Ureter (tissue), 1 donor: Measurements from ENCODE around the gene USP2. TPM values are rescaled to one million over a fixed set of nuclear protein-coding genes. Genes with fewer than 3 reads are reported as not detected.

Experiments
- DNase-seq: peaks from one replicate; pipeline ENCODE4 v3.0.0-alpha.2; 2020; ENCODE audit warnings: low spot score
- total RNA-seq: library from RNA; stranded (reverse); gene quantifications from one replicate; pipeline ENCODE4 v1.2.4, GENCODE V29; 2023
- donor health status: DM: yes; HTN: yes; CAD: no.

The USP2 gene, protein sequence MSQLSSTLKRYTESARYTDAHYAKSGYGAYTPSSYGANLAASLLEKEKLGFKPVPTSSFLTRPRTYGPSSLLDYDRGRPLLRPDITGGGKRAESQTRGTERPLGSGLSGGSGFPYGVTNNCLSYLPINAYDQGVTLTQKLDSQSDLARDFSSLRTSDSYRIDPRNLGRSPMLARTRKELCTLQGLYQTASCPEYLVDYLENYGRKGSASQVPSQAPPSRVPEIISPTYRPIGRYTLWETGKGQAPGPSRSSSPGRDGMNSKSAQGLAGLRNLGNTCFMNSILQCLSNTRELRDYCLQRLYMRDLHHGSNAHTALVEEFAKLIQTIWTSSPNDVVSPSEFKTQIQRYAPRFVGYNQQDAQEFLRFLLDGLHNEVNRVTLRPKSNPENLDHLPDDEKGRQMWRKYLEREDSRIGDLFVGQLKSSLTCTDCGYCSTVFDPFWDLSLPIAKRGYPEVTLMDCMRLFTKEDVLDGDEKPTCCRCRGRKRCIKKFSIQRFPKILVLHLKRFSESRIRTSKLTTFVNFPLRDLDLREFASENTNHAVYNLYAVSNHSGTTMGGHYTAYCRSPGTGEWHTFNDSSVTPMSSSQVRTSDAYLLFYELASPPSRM
- total RNA-seq = 4.8 TPM

DNA sequence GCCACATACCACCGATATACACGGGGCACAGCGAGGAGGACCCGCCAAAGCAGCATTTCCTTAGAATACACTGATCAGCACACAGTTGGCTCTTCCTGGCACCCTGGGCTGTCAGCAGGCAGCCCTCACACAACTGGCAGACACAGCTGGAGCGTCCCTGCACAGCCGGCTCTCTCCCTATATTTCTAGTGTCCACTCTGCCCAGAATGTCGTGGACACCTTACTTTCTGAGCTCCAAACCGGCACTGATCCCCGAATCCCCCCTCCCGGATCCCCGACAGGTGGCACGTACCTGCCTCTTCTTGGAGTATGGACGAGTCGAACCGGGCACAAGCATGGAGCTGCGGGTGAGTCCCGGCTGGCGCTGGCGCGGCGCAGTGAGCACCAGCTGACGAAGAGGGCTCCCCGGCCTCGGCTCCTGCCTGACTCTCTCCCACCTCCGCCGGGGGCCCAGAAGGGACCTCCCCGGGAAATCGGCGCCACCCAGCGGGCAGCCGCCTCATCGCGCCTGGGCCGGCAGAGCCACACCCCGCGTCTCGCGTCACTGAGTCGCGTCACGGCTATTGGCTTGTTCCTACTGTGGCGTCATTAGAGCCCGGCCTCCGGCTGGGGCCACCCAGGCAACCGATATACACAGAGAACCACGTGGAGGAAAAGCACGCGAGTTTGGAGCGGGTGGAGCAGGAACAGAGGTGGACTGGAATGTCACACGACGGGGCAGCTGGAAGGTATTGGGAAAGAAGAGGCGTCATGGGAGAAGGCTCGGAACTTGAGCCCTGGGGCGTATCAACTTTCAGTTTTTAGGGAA, at the start of gene USP2:
Gene USP2 (minus strand): TSS at position 510 of the 808 bp plus-strand sequence. CDS start 8,210 bp downstream, outside the sequence.
- DNase-seq = peak; percentile 97

DNA sequence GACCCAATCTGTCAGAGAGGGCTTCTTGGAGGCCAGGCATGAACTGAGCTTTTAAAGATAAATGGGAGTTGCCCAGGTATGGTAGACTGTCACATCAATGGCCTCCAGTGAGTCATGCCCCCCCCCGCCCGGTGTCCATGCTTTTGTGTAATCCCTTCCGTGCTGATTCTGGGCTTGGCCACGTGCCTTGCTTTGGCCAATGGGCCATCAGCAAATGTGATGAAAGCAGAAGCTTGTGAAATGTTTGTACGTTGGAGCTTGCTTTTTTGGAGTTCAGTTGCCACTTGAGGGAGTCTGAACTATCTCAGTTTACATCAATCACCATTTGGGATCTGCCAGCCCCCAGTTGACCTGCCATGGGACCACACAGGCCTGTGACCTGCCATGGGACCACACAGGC, 45.8 kb upstream of the USP2 start:
- no peak for DNase-seq

DNA sequence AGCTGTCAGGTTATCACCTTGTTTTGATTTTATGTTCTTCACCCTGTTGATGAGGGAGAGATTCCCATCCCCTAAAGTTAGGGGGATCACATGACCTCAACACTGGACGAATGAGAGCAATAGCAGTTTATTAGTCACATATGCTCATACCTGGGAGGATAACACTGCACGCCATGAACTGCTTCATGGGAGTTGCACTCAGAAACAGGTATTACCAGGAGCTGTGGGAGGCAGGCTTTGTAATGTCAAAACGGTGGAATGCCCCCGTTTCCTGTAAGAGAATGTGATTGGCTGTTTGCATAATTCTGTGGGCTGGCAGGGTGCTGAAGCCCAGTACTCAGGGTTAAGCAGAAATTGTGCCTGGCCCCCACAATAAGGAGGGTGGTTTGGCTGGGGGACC, 44.7 kb upstream of the USP2 start:
- no peak for DNase-seq

DNA sequence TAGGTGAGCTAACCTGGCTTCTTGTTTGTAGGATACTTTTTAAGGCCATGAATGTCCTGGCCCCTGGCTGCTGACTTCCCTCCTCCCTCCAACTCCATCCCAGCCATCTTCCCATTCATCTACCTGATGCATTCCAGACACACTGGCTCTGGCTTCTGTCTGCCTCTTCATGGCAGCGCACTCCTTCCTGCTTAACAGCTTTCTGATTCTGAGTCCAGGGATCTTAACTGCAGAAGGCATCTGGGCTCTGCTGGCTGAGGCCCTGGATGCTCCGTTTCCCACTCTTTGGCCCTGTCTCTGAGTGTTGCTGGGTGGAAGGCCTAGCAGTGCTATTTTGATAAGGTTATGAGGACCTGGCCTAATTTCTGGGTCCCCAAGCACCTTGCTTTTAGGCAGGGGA, 43.3 kb upstream of the USP2 start:
- no peak for DNase-seq

DNA sequence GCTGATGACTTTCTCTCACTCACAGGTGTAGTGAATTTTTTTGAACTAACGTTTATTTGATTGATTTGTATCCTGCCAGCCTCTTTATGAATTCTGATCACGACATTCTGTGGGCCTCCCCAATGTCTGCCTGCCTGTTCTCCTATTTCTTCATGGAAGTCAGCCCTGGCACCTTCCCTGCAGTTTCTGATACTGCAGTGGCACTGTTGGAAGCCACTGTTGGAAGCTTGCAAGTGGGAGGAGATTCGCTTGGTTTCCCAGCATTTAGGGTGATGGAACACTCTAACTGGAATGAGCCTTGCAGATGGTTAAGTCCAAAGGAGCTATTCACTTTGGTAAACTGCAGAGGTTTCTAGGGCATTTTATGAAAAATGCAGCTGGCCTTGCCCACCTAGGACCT, 42.8 kb upstream of the USP2 start:
- DNase-seq = no peak

DNA sequence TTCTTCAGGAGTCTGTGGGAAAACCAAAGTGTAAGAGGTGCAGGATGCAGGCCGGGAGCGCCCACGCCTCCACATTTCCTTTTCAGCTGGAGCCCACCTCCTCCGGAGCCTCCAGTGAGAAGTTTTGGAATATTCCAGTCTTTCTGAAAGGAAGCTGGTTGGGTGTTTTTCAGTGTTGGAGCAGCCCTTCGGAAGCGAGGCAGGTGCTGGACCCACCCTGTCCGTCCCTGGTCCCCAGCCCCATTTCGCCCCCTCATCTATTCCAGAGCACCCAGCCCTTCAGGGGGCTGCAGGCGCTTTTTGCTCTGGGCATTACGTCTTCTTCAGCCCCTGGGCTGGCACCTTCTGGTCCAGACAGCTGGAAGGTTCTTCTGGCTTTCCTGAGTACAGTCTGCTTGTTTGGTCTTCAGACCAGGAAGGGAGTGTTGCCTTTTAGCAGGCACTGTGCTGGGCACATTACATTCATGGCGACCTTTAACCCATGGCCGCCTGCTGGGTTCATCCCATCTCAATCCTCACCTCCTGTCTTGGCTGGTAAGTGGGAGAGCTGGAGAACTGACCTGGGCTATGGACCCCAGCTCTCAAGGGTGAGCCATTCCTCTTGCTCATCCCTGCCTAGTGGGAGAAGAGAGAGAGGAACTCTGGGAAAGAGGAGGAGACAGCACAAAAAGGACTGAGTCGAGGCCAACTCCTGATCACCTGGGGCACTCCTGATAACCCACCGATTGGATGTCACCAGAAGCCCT, 42.2 kb upstream of the USP2 start:
- DNase-seq = no peak

DNA sequence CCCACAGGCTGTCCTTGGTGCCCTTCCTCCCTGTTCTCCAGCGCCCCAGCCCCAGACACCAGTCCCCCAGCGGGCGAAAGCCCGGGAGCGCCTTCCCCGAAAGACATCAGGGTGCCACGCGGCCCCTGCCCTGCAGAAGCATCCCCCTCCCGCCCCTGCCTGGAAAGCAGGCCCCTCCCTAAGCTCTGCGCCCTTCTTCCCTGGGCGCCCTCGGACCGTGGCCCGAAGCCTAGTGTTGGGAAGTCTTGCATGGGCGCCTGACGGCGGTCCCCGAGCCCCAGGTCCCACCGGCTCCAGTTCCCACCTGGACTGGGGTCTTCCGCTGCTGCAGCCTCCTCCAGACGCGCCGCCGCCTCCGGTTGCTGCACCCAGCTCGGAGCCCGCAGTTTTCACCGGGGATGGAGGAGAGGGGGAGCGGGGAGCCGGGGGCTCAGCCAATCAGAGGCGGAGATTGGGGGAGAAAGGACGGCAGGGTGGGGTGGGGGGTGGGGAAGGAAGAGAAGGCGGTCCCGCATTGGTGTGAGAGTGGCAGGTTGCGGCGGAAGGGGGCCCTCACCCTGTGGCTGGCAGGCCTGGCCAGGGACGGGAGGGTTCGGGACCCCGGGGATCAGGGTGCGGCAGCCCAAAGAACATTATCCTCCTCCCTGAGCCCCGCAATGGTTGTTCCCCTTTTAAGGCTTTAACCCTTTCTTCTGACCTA, 41.5 kb upstream of the USP2 start, which contains the start of gene THY1:
Gene THY1 (minus strand): TSS at position 364 of the 700 bp plus-strand sequence. CDS start 2,267 bp downstream, outside the sequence.
- DNase-seq = no peak

DNA sequence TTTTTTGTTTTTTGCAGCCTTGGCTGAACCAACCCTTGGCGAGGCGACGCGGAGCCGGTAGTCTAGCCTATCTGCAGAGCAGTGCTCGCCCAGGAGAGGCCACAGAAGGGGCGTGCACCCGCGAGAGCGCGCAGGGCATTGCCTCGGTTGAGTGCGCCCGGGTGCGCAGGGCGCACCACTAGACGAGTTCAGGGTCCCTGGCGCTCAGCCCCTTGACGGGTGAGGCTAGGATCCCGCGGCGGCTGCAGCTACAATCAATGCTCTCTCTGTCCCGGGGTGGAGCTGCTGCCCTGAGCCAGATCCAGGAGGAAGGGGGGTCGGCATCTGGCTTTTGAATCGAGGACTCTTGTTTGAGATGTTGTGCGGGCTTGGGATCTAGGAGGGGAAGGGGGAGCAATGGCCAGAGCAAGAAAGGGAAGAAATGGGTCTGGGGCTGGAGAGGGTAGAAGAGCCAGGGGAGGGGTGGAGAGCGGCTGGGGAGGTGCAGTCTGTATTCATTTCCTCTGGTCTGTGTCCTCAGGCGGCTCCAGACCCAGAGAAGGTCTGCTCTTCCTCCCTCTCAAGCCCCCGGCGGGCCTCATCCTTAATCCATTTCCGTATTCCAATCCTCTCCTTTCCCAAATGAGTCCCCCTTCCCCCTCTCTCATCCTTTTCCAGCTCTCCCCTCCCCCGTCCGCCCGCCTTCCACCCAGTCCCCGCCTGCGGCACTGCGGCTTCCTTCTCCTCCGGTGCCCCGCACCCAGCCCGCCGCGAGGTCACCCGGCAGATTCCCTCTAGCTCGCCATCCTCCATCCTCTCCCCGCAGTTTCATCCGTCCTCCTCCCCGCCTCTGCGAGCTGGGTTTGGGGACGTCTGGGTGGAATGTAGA, 40.7 kb upstream of the USP2 start:
- DNase-seq = no peak

DNA sequence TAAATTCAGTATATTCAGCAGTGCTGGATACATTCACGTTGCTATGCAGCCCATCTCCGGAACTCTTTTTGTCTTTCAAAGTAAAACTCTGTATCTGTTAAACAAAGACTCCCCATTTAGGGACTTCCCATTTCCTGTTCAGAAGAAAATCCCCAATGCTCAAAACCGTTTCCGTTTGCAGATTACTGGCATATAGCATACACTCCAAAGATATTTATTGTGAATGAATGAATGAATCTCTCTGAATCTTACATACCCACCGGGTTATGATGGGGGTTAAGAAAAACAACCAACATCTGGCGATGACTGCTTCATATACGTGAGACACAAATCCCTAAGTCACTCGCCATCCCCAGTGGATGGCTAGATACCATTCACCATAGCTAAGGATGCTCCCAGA, 39.9 kb upstream of the USP2 start:
- DNase-seq = no peak

DNA sequence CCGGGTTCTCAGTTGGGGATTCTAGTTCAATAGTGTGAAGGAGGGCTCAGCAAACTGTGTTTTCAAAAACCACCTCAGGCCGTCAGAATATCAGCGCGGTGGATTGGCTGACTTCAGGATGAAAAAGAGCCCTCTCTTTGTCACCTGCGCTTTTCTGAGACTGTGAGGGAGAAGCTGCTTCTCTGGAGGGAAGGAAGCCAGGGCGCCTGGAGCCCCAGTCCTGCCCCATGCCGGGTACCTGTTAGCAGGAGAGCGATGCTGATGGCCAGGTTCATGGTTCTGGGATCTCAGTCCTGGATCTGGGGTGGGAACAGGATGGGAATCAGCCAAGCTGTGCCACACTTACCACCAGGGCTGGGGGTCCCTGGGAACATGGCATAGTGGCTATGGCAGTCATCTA, 39.1 kb upstream of the USP2 start:
- DNase-seq = no peak

DNA sequence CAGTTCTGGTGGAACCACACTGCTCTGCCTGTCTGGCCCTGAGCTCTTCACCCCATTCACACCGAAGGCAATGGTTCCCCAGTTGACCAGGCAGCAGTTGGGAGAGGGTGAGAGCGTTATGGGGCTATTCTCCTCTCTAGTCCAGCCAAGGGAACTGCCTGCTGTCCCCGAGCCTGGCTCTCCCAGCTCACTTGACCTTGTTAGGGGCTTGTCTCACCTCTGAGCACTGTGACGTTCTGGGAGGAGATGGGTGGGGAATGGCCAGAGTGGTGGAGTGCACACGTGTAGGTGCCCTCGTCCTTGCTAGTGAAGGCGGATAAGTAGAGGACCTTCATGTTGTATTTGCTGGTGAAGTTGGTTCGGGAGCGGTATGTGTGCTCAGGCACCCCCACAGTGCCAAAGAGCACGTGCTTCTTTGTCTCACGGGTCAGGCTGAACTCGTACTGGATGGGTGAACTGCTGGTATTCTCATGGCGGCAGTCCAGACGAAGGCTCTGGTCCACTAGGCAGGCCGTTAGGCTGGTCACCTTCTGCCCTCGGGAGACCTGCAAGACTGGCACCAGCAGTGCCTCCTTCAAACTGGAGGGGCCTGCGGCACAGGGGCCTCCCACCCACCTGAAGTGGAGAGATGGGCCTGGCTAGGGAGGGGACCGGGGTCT, 38.5 kb upstream of the USP2 start:
- no peak for DNase-seq

DNA sequence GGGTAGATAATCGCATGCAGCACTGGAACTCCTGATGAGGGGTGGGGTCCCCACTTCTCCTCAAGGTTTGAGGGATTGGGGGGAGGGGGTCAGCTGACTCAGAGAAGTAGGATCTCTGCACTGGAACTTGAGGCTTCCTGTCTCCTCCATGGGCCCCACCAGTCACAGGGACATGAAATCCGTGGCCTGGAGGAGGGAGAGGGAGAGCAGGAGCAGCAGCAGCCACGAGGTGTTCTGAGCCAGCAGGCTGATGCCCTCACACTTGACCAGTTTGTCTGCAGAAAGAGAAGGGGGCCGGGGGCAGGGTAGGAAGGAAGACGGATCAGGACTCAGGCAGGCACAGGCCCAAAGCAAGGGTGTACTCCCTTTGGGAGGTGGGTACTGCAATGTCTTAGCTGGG, 37.8 kb upstream of the USP2 start:
- no peak for DNase-seq

DNA sequence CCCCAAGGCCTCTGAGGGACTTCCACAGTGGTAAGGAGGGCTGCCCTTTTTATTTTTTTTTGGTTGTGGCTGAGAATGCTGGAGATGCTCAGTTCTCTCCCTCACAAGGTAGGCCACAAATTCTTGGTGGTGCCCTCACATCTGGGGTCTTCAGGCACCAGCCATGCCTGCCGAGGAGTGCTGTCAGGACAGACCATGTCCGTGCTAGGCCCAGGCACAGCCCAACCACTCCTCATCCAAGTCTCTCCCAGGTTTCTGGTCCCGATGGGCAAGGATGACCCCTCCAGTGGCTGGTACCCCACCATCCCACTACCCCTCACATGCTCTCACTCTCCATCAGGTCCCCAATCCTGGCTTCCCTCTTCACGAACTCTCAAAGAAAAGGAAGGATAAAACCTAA, 37.3 kb upstream of the USP2 start:
- DNase-seq = no peak

DNA sequence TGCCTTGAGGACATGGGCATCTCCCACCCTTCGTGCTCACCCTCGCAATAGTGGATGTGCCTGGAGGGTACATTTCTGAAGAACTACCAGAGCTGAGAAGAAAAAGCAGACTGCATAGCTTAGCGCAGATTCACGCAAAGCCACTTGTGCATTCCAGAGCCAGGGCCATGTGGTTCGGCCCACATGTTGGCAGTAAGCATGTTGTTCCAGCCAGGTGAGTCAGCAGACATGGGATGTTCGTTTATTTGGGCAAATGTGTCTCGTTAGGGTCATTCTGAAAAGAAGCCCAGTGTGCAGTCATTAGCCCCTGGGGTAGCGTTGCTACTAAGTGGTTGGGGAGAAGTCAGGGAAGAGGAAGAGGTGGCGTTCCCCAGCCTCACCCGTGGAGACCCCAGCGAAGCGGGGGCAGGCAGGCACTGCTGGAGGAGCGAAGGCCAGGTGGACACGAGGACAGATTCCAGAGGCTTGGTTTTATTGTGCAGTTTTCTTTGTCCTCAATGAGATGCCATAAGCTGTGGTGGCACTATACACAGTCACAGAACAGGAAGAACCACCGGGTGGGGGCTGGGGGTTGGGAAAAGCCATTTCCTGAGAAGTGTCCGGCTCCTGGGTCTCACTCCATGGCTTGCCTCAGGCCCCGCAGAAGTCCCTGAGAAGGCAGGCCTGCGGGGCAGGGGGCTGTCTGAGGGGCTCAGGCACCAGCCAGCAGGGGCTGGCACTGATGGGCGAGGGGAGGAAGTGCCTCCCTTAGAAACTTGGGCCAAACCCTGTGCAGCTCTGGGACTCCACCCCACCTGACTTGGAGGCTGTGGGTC, 36.4 kb upstream of the USP2 start:
- DNase-seq = no peak

DNA sequence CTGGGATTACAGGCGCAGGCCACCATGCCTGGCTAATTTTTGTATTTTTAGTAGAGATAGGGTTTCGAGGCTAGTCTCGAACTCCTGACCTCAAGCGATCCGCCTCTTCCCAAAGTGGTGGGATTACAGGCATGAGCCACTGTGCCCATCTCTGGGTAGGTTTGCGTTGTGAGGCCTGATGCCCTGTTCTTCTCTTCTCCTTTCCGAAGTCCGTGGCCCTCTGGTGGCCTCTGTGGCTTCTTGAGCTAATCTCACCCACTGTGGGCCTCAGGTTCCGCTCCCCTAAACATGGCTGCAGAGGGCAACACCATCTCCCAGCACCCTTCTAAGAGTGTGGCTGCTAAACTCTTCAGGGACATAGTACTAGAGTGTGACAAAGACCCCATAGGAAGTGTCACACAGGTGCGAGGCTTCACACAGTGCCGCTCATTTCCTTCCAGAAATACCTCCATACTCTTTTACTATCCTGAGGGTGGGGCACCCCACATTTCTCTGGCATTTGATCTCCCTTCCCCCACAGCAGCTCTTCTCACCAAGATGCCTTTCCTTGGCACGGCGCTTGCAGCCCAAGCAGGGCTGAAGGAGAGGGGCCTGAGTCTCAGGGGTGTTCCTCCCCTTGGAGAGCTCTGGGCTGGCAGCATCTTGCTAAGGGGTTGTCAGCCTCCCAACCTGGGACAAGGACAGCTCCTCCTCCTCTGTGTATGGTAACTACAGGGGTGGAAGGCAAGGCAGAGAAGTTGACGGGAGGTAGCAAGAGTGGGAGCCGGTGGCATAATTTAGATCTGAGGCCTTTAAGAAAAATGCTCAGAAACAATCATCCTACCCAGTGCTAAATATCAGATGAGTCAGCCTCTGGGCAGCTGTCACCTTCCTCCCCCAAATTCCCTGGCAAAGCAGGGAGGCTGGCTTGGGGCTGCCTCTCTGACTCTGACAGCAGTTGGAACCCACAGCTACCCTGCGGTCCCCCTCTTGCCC, 35.4 kb upstream of the USP2 start:
- DNase-seq = no peak

DNA sequence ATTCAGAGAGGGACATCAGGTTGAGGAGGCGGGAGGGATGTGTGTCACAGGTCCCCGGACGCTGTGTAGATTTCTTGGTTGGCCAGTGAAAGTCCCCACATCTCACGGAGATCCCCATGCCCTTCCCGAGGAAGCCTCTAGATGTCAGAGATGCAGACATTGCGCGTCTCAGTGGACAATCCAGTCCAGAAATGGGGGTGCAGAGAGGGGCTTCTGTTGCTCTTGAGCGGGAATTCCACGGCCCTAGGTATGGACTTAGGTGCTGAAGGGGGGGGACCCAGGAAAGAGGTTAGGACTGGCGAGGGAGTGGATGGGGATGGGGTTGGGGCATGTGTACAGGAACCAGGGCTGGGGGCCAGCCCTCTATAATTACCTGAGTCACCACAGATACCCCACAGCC, 34.5 kb upstream of the USP2 start:
- DNase-seq = no peak

DNA sequence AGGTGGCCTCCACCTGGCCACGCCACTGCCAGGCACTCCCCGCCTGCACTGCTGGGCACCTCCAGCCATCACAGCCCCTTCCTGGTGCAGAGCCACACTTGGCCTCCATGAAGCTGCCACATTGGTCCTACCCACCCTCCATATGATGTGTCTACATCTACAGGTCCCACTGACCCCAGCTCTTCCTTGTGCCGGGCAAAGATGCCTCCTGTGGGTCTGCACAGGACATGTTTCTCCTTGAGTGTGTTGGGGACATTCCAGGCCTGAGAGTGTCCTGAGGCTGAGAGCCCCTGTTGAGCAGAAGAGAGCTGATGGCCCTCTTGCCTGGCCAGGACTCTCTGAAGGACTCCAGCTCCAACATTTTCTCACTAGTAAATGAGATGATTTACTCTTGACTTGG, 34.0 kb upstream of the USP2 start:
- DNase-seq = no peak

DNA sequence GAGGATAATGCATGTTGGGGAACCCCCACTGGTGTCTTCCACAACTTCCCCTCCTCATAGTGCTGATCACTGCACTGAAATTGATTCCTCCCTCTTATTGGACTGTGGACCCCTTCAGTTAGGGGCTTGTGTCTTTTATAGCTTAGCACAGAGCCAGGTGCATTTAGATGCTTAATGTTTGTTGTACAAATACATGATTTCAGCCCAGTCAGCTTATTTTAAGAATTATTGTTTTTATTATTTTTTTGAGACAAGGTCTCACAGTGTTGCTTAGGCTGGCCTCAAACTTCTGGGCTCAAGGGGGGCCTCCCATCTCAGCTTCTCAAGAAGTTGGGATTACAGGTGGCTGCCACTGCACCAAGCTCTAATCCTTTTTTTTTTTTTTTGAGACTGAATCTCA, 33.2 kb upstream of the USP2 start:
- DNase-seq = no peak
